HG03457 (cell line): Measurements from ENCODE around the gene FAM171A1.
A peak's percentile ranks its signal among the peaks of the same experiment; 100 is the strongest.

Experiments used
- ATAC-seq: cut with Tn5 transposase; IDR thresholded peaks from one replicate; pipeline ENCODE4 v1.9.1; 2021; ENCODE audit warnings: moderate number of reproducible peaks; ENCODE audit not compliant: unreplicated experiment

The FAM171A1 gene

GRCh38 chr10:15182540-15183207, 188.4 kb downstream of the FAM171A1 start:
- no peak for ATAC-seq

- ATAC-seq = no peak
Measured at GRCh38 chr10:15181576-15182156, 189.4 kb downstream of the FAM171A1 start.

GRCh38 chr10:15180736-15181135, 190.4 kb downstream of the FAM171A1 start:
- no peak for ATAC-seq

- ATAC-seq = no peak
Measured at GRCh38 chr10:15176269-15176668, 194.8 kb downstream of the FAM171A1 start.

- ATAC-seq = no peak
Measured at GRCh38 chr10:15175587-15175986, 195.5 kb downstream of the FAM171A1 start.

GRCh38 chr10:15172306-15172840, 198.7 kb downstream of the FAM171A1 start:
- ATAC-seq = no peak

GRCh38 chr10:15169555-15170401, 201.3 kb downstream of the FAM171A1 start:
- ATAC-seq = no peak

GRCh38 chr10:15168786-15169554, 202.1 kb downstream of the FAM171A1 start:
- ATAC-seq = peak; percentile 35

- ATAC-seq = peak; percentile 72
Measured at GRCh38 chr10:15168291-15168785, 202.8 kb downstream of the FAM171A1 start, which contains the start of gene NMT2. Gene NMT2 (minus strand): TSS chr10:15168693. CDS start chr10:15168612, 81 bp downstream.

- ATAC-seq = peak; percentile 34
Measured at GRCh38 chr10:15167411-15168290, 203.4 kb downstream of the FAM171A1 start.

- no peak for ATAC-seq
Measured at GRCh38 chr10:15166325-15166724, 204.8 kb downstream of the FAM171A1 start.

- no peak for ATAC-seq
Measured at GRCh38 chr10:15163253-15163828, 207.7 kb downstream of the FAM171A1 start.
